WI38 (cell line): Measurements from ENCODE around the gene KANSL1.
"Not testable (repeated sequence)": the region's sequence is repeated elsewhere in the genome, so short reads cannot be mapped to it uniquely, and the experiment has no call there.

ENCODE experiments used
- H3K4me3 ChIP-seq: 2 replicates; pipeline ENCODE4 v1.5.1; 2011; ENCODE audit warnings: low read depth, mild to moderate bottlenecking, control low read depth, low read length
- CTCF ChIP-seq: IDR thresholded peaks from 2 replicates; pipeline ENCODE4 v1.5.1; 2012; ENCODE audit warnings: low read depth, mild to moderate bottlenecking, control low read depth, low read length

The KANSL1 gene

GRCh38 chr17:46007461-46007965 is 185.7 kb downstream of the KANSL1 start:
- TF ChIP-seq CTCF = no peak
- H3K4me3 ChIP-seq = no peak overlapping the region

GRCh38 chr17:46006082-46006481 is 187.1 kb downstream of the KANSL1 start:
- not testable (repeated sequence) for H3K4me3 ChIP-seq

GRCh38 chr17:46003907-46004748 is 189.1 kb downstream of the KANSL1 start:
- no peak overlapping the region for H3K4me3 ChIP-seq
- TF ChIP-seq CTCF = no peak

- H3K4me3 ChIP-seq = no peak overlapping the region
- no peak for TF ChIP-seq CTCF
Measured at GRCh38 chr17:46002973-46003316, 190.3 kb downstream of the KANSL1 start.

GRCh38 chr17:46002311-46002972 is 190.8 kb downstream of the KANSL1 start:
- no peak overlapping the region for H3K4me3 ChIP-seq
- TF ChIP-seq CTCF = peak; percentile 80

GRCh38 chr17:46001390-46002310 is 191.6 kb downstream of the KANSL1 start:
- no peak overlapping the region for H3K4me3 ChIP-seq
- TF ChIP-seq CTCF = no peak

GRCh38 chr17:46000757-46001156 is 192.5 kb downstream of the KANSL1 start:
- no peak for TF ChIP-seq CTCF
- H3K4me3 ChIP-seq = no peak overlapping the region
